Raji (cell line): ENCODE data around the gene SP4.

Experiments
- POLR2A ChIP-seq: IDR thresholded peaks from 2 replicates; pipeline ENCODE4 v1.6.1; 2011; ENCODE audit warnings: low read depth, low read length, control low read depth; ENCODE audit not compliant: insufficient read depth

SP4 gene

GRCh38 chr7:21480693-21481403 lies 53.0 kb downstream of the SP4 start:
- no peak for TF ChIP-seq POLR2A

GRCh38 chr7:21486511-21486910 lies 58.6 kb downstream of the SP4 start:
- no peak for TF ChIP-seq POLR2A

DNA sequence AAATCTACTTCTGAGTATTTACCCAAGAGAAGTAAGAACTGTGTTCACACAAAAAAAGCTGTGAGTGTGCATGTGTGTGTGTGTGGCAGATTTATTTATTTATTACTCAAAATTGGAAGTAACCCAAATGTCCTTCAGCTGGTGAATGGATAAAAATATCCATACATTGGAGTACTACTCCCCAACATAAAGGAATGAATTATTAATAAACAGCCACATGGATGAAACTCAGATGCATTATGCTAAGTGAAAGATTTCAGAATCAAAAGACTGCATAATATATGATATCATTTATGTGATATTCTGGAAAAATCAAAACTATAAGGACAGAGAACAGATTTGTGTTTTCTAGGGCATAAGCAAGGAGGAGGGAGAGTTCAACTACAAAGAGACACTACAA lies 67.8 kb downstream of the SP4 start:
- no peak for TF ChIP-seq POLR2A

GRCh38 chr7:21497072-21497471 lies 69.2 kb downstream of the SP4 start:
- no peak for TF ChIP-seq POLR2A

- no peak for TF ChIP-seq POLR2A
These were observed 72.4 kb downstream of the SP4 start for GRCh38 chr7:21500117-21500832.

- no peak for TF ChIP-seq POLR2A
These were observed 76.1 kb downstream of the SP4 start for GRCh38 chr7:21504021-21504420.

DNA sequence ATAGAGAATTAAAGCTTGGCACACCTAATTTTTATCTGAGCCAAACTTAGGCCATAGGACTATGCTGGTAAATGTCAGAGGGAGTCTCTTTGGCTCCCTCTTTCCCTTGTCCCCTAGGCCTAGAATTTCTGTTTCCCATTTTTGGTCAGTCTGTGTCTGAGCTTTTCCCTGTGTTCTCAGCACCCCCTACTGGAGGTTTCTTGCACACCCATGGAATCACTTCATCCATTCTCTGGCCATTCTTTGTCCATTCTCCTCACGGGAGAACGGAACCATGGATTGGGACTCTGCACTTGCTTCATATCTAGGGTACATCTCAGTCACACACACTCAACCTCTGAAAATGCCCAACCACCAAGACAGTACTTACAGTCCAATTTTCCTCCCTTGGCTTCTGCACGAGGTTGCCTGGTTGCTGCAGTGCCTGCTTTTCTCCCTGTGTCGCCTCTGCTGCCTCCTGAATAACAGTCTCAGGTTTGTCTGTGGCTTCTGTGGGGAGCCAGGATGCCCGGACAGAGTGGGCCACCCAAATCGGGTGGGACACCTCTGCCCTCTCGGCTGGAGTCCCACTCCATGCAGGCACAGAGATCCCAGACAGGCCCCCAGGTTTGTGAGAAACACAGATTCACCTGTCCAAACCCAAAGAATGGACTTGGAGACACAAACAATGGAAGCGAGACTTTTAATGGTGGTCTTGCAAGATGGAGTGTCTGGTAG lies 79.9 kb downstream of the SP4 start:
- TF ChIP-seq POLR2A = no peak

GRCh38 chr7:21508538-21508937 lies 80.7 kb downstream of the SP4 start:
- TF ChIP-seq POLR2A = no peak

- no peak for TF ChIP-seq POLR2A
These were observed 86.2 kb downstream of the SP4 start for GRCh38 chr7:21514062-21514461.

DNA sequence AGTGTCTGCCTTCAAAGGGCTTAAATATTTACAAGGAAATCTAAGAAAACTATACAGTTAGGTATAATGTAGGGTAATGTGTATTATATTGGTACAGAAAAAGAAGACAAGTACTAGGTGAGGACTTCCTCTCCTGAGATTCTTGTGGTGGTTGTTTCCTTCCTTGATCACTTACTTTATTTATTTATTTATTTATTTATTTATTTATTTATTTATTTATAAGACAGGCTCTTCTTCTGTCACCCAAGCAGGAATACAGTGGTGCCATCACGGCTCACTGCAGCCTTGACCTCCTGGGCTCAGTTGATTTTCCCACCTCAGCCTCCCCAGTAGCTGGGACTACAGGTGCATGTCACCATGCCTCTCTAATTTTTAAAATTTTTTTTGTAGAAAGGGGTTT lies 96.8 kb downstream of the SP4 start:
- TF ChIP-seq POLR2A = no peak

- TF ChIP-seq POLR2A = no peak
These were observed 98.1 kb downstream of the SP4 start for GRCh38 chr7:21526007-21526406.

DNA sequence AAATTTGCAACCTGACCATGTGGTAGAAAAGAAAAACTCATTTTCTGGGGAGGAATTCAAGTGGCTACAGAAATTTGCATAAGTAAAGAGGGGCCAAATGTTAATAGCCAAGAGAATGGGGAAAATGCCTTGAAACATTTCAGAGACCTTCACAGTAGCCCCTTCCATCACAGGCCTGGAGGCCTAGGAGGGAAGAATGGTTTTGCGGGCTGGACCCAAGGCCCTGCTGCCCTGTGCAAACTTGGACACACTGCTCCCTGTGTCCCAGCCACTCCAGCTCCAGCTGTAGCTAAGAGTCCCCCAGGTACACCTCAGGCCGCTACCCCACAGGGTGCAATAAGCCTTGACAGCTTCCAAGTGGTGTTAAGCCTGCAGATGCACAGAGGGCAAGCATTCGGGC lies 98.6 kb downstream of the SP4 start:
- no peak for TF ChIP-seq POLR2A

DNA sequence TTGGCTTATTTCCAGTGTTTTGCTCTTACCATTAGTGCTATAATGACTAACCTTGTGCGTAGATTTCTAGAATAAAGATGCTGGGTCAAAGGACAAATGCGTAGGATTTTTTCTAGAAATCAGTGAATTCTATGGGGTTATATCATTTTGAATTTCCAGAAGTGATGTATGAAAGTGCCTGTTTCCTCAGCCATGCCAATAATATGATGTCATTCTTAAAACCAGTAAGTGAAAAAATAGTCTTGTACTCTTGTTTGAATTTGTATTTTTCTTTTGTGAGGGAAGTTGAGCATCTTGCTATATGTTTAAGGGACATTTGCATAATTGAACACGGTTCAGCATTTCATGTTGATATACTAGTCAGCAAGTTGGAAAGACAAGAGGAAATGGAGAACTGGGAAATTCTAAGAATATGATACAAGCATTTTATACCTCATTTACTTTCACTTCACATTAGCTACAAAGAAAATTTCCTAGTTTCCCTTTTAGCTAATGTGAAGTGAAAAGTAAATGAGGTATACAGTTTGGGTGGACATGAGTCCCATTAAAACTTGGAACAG lies 111.1 kb downstream of the SP4 start:
- TF ChIP-seq POLR2A = no peak

DNA sequence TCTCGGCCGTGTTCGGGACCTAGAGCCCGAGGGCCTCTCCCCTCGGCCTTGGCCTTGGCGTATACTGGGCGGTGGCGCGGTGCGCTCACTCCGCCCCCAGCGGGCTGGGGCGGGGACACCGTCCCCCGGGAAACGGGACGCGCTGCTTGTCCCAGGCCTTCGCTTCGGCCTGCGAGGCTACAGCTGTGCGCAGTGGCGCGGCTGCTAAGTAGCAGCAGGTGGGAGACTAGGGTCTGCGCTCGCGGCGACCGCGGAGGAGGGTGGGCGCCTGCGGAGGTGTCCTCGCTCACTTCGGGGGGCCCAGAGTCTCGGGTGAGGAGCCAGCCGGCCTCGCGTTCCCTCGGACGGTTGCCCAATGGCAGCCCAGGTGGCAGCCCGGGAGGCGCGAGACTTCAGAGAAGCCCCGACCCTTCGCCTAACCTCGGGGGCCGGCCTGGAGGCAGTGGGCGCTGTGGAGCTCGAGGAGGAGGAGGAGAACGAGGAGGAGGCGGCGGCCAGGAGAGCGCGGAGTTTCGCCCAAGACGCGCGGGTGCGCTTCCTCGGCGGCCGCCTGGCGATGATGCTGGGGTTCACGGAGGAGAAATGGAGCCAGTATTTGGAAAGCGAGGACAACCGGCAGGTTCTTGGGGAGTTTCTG lies 115.1 kb downstream of the SP4 start, which contains the start of gene DNAH11:
TSS of gene DNAH11 (plus strand) at position 149 of the 637 bp plus-strand sequence. CDS start at position 356, 207 bp downstream.
- no peak for TF ChIP-seq POLR2A
